ENCODE data around the gene TNFRSF13B. TPM values are rescaled to one million over a fixed set of nuclear protein-coding genes. Genes with fewer than 3 reads are reported as not detected.
A peak's percentile ranks its signal among the peaks of the same experiment; 100 is the strongest.
"Not testable (repeated sequence)": the region's sequence is repeated elsewhere in the genome, so short reads cannot be mapped to it uniquely, and the experiment has no call there.

The TNFRSF13B gene
- total and polyA plus RNA-seq, 5 donors = not detected

DNA sequence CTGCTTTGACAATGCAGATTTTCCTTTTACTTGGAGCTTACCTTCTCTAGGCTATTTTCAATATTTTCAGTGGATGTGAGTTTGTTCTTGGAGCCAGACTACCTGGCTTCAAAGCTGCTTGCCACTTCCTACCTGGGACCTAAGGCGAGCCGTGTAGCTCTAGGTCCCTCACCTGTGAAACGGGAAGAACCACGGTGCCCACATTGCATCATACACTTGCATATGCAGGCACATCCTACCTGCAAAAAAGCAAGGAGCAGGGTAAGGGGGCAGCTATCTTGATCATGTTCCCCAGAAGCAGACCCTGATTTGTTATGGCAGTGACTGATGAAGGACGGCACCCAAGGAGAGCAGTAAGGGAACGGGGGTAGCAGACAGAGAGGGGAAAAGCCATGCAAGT lies 43.3 kb upstream of the TNFRSF13B start:
- Histone ChIP-seq H3K4me1 (ENCODE audit: control insufficient read depth, insufficient read depth, low read length) (no peaks in the 10 kb centered on the region), H3K27me3 (ENCODE audit: control insufficient read depth, insufficient read depth) (no peaks in the 10 kb centered on the region), H3K27ac (ENCODE audit: low read length) (no peak overlapping the region), H3K9me3 (ENCODE audit: control insufficient read depth, low read length) (no peaks in the 10 kb centered on the region), H3K4me3 (ENCODE audit: low read length) (no peak overlapping the region)
- intact Hi-C loops (cut with DNase I) = no loop called here
- 95% methylated on average over 6 of the region's 6 CpGs for WGBS
- ATAC-seq (no peak), DNase-seq (no peak)

DNA sequence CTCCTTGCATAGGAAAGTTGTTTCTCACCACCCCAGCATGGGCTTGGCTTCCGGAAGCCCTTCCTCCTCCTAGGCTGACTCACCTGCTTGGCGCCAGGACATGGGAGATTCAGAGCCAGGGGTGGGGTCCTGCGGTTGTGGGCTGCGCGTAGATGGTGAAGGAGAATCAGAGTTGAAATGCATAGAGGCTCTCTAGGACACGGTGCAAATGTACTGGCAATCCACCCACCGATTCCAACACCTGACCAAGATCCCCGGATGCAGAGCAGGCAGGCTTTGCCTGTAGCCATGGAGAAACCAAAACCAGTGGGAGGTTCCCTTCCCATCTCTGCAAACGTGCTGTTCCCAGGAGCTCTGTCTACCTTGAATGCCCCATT lies 42.8 kb upstream of the TNFRSF13B start:
- 87% methylated on average over 9 of the region's 9 CpGs for WGBS
- H3K4me3 ChIP-seq (ENCODE audit: low read length); H3K9me3 ChIP-seq (ENCODE audit: control insufficient read depth, low read length); H3K27me3 ChIP-seq (ENCODE audit: control insufficient read depth, insufficient read depth); ATAC-seq; H3K4me1 ChIP-seq (ENCODE audit: control insufficient read depth, insufficient read depth, low read length); H3K27ac ChIP-seq (ENCODE audit: low read length); intact Hi-C loops (cut with DNase I): not testable (repeated sequence)
- DNase-seq = peak in 1 of 3 donors; percentile 17

DNA sequence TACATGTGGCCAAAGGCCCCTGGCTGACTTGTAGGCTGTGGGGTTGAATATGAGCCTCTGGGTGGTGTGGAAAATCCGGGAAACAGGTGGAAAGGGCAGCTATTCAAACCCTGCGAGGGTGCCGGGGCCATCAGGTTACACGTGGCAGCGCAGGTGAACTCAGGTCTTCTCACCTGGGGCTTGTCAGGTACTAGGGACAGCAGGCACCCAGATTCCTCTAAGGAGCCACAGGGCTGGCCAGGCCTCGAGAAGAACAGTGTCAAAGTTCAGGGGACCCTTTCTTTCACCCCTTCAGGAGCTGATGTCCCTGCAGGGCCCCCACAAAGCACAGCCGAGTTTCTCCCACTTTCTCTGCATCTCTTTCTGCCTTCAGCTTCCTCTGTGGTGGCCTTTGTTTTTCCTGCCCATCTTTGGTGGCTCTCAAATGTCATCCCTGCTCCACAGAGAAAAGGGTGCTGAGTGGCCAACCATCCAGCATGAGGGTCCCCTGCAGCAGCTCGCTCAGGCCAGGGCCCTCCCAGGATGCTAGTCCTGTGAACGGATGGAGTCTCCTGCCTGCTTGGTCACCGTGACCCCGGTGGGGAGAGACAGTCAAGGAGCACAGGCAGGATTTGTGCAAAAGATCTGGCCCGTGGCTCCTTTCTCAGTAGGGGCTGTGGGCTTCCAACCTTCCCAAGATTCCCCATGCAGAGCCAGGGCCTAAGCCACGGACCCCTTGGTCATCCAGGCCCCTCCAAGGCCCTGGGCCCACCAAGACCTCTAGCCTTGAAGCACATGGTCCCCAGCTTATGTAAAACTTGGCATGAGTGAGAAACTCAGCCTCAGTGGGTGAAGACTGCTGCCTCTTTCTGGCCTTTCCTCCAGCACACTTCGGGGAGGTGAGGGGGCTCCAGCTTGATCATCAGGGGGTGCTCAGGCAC lies 42.2 kb upstream of the TNFRSF13B start:
- H3K27ac ChIP-seq (ENCODE audit: low read length); H3K4me1 ChIP-seq (ENCODE audit: control insufficient read depth, insufficient read depth, low read length); H3K4me3 ChIP-seq (ENCODE audit: low read length); intact Hi-C loops (cut with DNase I); H3K9me3 ChIP-seq (ENCODE audit: control insufficient read depth, low read length); ATAC-seq; H3K27me3 ChIP-seq (ENCODE audit: control insufficient read depth, insufficient read depth): not testable (repeated sequence)
- WGBS = 89% methylated on average over 13 of the region's 14 CpGs
- peak in 1 of 3 donors; percentile 41 for DNase-seq

DNA sequence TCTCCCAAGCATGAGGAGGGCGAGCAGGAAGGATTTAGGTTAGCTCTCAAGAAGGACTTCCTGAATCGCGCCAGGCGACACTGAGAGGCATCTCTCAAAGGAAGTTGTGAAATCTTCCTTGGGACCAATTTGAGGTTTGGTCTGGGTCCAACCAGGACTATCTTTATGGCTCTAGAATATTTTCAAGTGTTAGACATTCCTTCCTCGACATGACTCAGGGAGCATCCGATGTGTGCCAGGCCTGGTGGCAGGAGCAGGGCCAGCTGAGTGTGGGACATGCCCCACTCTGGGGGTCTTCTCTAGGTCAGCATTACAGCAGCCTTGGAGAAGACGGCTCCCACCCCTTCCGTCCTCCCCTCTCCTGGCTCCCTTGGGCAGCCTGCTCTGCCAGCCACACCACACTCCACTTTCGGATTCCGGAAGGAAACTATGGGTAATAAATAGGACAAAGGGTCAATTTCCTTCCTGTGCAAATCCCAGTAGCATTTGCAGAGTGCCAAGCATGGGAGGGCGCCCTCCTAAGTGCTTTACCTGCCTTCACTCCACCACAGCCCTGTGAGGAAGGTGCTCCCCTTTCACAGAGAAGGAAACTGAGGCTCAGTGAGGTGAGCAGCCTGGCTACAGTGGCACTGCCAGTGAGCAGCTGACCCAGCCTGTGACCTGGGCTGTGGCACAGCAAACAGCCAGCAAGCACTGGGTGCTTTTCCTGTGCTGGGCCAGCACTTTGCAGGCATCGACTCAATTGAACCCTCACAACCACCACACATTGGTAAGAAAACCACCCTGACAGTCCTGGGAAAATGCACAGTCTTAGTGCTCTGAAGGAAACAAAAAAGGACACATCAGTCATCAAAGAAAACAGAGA lies 39.4 kb upstream of the TNFRSF13B start:
- peak; percentile 39 to 74 (median 59) for DNase-seq
- H3K4me3 ChIP-seq (ENCODE audit: low read length); H3K27ac ChIP-seq (ENCODE audit: low read length); intact Hi-C loops (cut with DNase I); H3K9me3 ChIP-seq (ENCODE audit: control insufficient read depth, low read length); H3K27me3 ChIP-seq (ENCODE audit: control insufficient read depth, insufficient read depth); H3K4me1 ChIP-seq (ENCODE audit: control insufficient read depth, insufficient read depth, low read length): not testable (repeated sequence)
- WGBS = 30% methylated on average over 6 of the region's 12 CpGs
- peak; percentile 66 to 76 for ATAC-seq

DNA sequence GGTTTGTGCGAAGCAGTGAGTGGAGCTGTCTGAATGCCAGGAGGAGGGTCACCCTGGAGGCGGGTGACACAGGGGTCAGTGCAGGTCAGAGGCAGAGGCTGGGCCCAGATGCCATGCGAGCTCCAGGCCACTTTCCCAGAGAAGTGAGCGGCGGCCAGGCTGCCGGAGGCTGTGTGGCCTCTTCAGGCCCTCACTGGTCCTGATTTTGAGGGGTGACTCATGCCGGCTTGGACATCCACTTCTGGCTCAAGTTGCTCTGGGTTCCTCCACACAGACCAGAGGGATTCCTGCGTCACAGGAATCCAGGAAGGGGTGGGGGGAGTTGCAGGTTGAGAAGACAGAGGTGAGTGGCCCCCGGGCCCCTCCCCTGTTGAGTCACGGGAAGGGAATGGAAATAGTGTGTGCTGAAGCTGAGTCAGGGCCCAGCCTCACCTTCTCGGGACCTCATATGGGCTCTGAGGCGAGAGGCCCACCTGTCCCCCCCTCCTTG lies 38.7 kb upstream of the TNFRSF13B start:
- intact Hi-C loops (cut with DNase I); H3K27ac ChIP-seq (ENCODE audit: low read length); H3K4me1 ChIP-seq (ENCODE audit: control insufficient read depth, insufficient read depth, low read length); H3K27me3 ChIP-seq (ENCODE audit: control insufficient read depth, insufficient read depth); H3K4me3 ChIP-seq (ENCODE audit: low read length); H3K9me3 ChIP-seq (ENCODE audit: control insufficient read depth, low read length): not testable (repeated sequence)
- DNase-seq = peak; percentile 59 to 65 (median 64)
- 48% methylated on average over 5 of the region's 12 CpGs for WGBS
- ATAC-seq = peak; percentile 62 to 89

DNA sequence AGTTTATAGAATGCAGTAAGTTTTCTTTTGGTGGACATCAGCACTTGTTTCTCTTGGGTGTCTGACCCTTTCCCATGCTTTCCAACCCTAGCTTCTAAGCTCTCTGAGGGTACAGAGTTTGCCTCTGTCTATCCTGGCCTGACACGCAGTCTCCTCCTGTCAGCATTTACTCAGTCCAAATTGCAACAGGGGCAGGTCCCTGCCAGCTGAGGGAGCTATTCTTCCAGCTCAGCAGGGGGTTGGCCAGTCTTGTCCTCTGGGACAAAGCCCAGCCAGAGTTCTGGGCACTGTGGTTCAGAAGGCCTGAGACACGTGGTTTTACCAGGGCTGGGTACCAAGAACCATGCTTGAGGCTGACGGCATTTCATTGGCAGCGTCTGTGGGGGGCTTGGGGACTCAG lies 38.1 kb upstream of the TNFRSF13B start:
- intact Hi-C loops (cut with DNase I) = loop anchor here in 1 of 4 donors (10.0 kb wide), 1 partner anchor 125 kb away; no protein-coding TSS in a partner anchor
- not testable (repeated sequence) for H3K27ac ChIP-seq (ENCODE audit: low read length); H3K9me3 ChIP-seq (ENCODE audit: control insufficient read depth, low read length); H3K27me3 ChIP-seq (ENCODE audit: control insufficient read depth, insufficient read depth); H3K4me3 ChIP-seq (ENCODE audit: low read length); H3K4me1 ChIP-seq (ENCODE audit: control insufficient read depth, insufficient read depth, low read length)
- peak in 1 of 3 donors; percentile 10 for DNase-seq
- ATAC-seq = peak; percentile 69 to 72
- 60% methylated on average over 1 of the region's 4 CpGs for WGBS

DNA sequence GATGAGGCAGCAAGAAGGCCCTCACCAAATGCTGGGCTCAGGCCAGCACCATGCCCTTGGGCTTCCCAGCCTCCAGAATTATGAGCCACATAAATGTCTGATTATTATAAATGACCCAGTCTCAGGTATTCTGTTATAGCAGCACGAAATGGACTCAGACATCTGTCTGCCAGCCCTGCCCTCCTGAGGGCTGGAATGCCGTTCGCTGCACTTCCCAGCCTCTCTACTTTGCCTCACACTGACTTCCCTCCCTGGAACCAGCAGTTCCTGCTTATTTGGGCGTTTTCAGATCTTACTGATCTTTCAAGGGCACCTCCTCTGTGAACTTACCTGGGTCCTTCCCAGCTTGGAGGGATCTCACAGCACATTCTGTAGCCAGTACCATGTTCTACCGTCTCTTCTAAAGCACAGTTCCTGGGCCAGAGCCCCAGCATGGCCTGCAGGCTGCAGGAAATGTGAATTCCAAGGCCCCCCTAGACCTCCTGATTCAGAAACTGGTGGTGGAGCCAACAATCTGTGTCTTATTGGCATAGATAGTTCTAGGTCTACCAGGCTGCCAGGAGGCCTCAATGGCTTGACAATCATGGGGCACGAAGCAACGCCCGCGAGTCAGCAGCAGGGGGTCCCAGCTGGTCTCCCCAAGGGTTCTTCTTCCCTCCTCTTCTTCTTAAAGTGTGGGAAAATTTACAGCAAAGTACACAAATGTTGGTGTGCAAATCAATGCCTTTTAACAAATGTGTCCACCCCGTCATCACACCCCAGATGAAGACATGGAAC lies 36.9 kb upstream of the TNFRSF13B start:
- WGBS = 91% methylated on average over 10 of the region's 10 CpGs
- intact Hi-C loops (cut with DNase I) = loop anchor here in 1 of 4 donors (10.0 kb wide), 1 partner anchor 126 kb away; no protein-coding TSS in a partner anchor
- DNase-seq; H3K4me1 ChIP-seq (ENCODE audit: control insufficient read depth, insufficient read depth, low read length); H3K27me3 ChIP-seq (ENCODE audit: control insufficient read depth, insufficient read depth); H3K4me3 ChIP-seq (ENCODE audit: low read length); H3K27ac ChIP-seq (ENCODE audit: low read length); H3K9me3 ChIP-seq (ENCODE audit: control insufficient read depth, low read length); ATAC-seq: not testable (repeated sequence)

DNA sequence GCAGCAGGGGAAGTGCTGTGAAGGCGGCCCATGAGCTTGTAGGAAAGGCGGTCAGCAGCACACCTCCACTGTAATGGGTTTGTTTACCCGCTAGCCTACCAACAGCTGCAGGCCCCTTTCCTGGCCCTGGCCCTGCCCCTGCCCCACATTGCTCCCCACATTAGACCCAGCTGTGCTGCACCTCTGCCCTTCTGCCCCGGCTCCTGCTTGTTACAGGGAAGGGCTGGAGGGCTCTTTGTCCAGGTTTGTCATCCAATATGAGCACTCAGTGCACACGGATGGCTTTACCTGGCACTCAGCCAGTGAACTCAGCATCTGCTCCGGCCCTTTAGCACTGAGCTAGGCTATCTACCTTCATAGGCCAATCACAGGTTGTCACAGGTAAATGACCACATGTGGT lies 36.0 kb upstream of the TNFRSF13B start:
- H3K9me3 ChIP-seq (ENCODE audit: control insufficient read depth, low read length); ATAC-seq; DNase-seq; H3K4me1 ChIP-seq (ENCODE audit: control insufficient read depth, insufficient read depth, low read length); H3K27me3 ChIP-seq (ENCODE audit: control insufficient read depth, insufficient read depth); H3K4me3 ChIP-seq (ENCODE audit: low read length); H3K27ac ChIP-seq (ENCODE audit: low read length): not testable (repeated sequence)
- 77% methylated on average over 4 of the region's 6 CpGs for WGBS
- intact Hi-C loops (cut with DNase I) = loop anchor here in 1 of 4 donors (10.0 kb wide), 1 partner anchor 127 kb away; no protein-coding TSS in a partner anchor

DNA sequence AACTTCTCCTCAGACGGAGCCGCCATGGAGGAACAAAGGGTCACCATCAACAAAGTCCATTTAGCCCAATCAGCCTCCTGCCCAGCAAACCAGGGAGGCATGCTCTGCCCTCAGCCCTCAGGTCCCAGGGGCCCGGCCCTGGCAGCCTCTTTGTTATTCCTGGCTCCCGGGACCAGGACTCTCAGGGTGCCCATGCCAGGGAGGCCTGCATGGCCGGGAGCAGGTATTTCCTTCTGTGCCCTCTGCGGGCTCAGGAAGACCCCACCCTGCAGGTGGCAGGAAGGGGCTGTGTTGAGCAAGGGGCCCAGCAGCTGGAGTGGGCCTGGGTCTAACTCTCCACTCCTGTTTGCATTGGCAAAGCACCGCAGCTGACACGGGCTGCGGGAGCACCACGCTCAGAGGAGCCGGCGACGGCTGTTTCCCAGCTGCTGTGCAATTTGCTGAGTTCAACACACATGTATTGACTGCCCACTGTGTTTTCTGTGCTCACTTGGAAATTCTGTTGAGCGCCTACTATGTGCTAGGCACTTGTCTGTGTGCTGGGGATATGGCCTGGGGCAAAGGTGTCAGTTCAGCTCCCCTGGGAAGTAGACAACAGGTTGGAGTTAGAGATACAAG lies 33.2 kb upstream of the TNFRSF13B start:
- not testable (repeated sequence) for H3K27me3 ChIP-seq (ENCODE audit: control insufficient read depth, insufficient read depth); H3K4me1 ChIP-seq (ENCODE audit: control insufficient read depth, insufficient read depth, low read length); H3K27ac ChIP-seq (ENCODE audit: low read length); H3K4me3 ChIP-seq (ENCODE audit: low read length); ATAC-seq; DNase-seq; H3K9me3 ChIP-seq (ENCODE audit: control insufficient read depth, low read length)
- 70% methylated on average over 13 of the region's 14 CpGs for WGBS
- intact Hi-C loops (cut with DNase I) = loop anchor here in 2 of 4 donors (5.0 to 10.0 kb wide), 2 partner anchors 130 to 307 kb away; no protein-coding TSS in a partner anchor

All from right cardiac atrium (tissue), 5 donors.